ENCODE results near the gene UNC93A.
"Not testable (repeated sequence)": the region's sequence is repeated elsewhere in the genome, so short reads cannot be mapped to it uniquely, and the experiment has no call there.

The UNC93A gene

GRCh38 chr6:167272151-167272550 is 19.0 kb upstream of the UNC93A start:
- DNase-seq, result no peak

- no peak for DNase-seq
Observed at GRCh38 chr6:167272696-167273379, 18.3 kb upstream of the UNC93A start.

- DNase-seq, result no peak
Observed at GRCh38 chr6:167274270-167274669, 16.8 kb upstream of the UNC93A start.

- no peak for DNase-seq
Observed at GRCh38 chr6:167275001-167275400, 16.1 kb upstream of the UNC93A start.

- no peak for DNase-seq
Observed at GRCh38 chr6:167275436-167275835, 15.7 kb upstream of the UNC93A start.

- DNase-seq, result no peak
Observed at GRCh38 chr6:167276772-167277533, 14.2 kb upstream of the UNC93A start.

- DNase-seq, result not testable (repeated sequence)
Observed at GRCh38 chr6:167278173-167278940, 12.8 kb upstream of the UNC93A start.

GRCh38 chr6:167279766-167280446 is 11.2 kb upstream of the UNC93A start:
- no peak for DNase-seq

GRCh38 chr6:167280466-167280865 is 10.6 kb upstream of the UNC93A start:
- DNase-seq, result not testable (repeated sequence)

GRCh38 chr6:167282165-167282564 is 8.9 kb upstream of the UNC93A start:
- DNase-seq, result no peak

- DNase-seq, result not testable (repeated sequence)
Observed at GRCh38 chr6:167284565-167284964, 6.5 kb upstream of the UNC93A start.

- no peak for DNase-seq
Observed at GRCh38 chr6:167285077-167285770, 5.9 kb upstream of the UNC93A start.

GRCh38 chr6:167287513-167288048 is 3.5 kb upstream of the UNC93A start:
- no peak for DNase-seq

GRCh38 chr6:167288591-167289225 is 2.4 kb upstream of the UNC93A start:
- peak; percentile 40 for DNase-seq

- DNase-seq, result not testable (repeated sequence)
Observed at GRCh38 chr6:167289291-167289690, 1.8 kb upstream of the UNC93A start.

GRCh38 chr6:167291623-167292300 is 647 bp downstream of the UNC93A start:
- DNase-seq, result no peak

- no peak for DNase-seq
Observed at GRCh38 chr6:167292301-167293087, 1.4 kb downstream of the UNC93A start.

- no peak for DNase-seq
Observed at GRCh38 chr6:167293088-167293589, 2.0 kb downstream of the UNC93A start.

GRCh38 chr6:167293590-167294091 is 2.5 kb downstream of the UNC93A start:
- no peak for DNase-seq

- no peak for DNase-seq
Observed at GRCh38 chr6:167294241-167294640, 3.1 kb downstream of the UNC93A start.
